Trophoblast cell (in vitro differentiated cells and primary cell): ENCODE measurements around the gene ALLC.
"Not testable (repeated sequence)": the region's sequence is repeated elsewhere in the genome, so short reads cannot be mapped to it uniquely, and the experiment has no call there.

Source experiments
- DNase-seq, 2 donors: peaks; one replicate each; pipeline ENCODE4 v3.0.0-alpha.2; 2016
- H2AFZ ChIP-seq: 2 replicates; pipeline ENCODE4 v1.6.1; 2013; ENCODE audit warnings: low read length, moderate library complexity, mild to moderate bottlenecking; ENCODE audit not compliant: insufficient read depth, poor library complexity
- H2AK5ac ChIP-seq: 2 replicates; pipeline ENCODE4 v1.6.1; 2013; ENCODE audit warnings: mild to moderate bottlenecking, low read length
- H2BK120ac ChIP-seq: 2 replicates; pipeline ENCODE4 v1.6.1; 2013; ENCODE audit warnings: low read length, mild to moderate bottlenecking, moderate library complexity; ENCODE audit not compliant: insufficient read depth, poor library complexity
- H2BK12ac ChIP-seq: 2 replicates; pipeline ENCODE4 v1.6.1; 2013; ENCODE audit warnings: mild to moderate bottlenecking, low read length, moderate library complexity
- H2BK5ac ChIP-seq: 2 replicates; pipeline ENCODE4 v1.6.1; 2013; ENCODE audit warnings: low read length, low read depth, moderate library complexity, mild to moderate bottlenecking; ENCODE audit not compliant: poor library complexity
- H3K14ac ChIP-seq: 2 replicates; pipeline ENCODE4 v1.6.1; 2013; ENCODE audit warnings: mild to moderate bottlenecking, low read length
- H3K18ac ChIP-seq: 2 replicates; pipeline ENCODE4 v1.6.1; 2013; ENCODE audit warnings: mild to moderate bottlenecking, low read length
- H3K23ac ChIP-seq: 2 replicates; pipeline ENCODE4 v1.6.1; 2013; ENCODE audit warnings: low read length
- H3K27ac ChIP-seq: 2 replicates; pipeline ENCODE4 v1.5.1; 2013; ENCODE audit warnings: low read depth, mild to moderate bottlenecking, inconsistent platforms, low read length, moderate library complexity
- H3K27me3 ChIP-seq: 2 replicates; pipeline ENCODE4 v1.6.1; 2013; ENCODE audit warnings: inconsistent platforms, mild to moderate bottlenecking, low read length, moderate library complexity; ENCODE audit not compliant: insufficient read depth
- H3K36me3 ChIP-seq, 2 experiments: 1 replicate in 1 of 2; 2 replicates in 1 of 2; pipeline ENCODE4 v1.6.1; 2013; ENCODE audit warnings: low read length in 2 of 2, mild to moderate bottlenecking in 2 of 2, moderate library complexity in 1 of 2; ENCODE audit not compliant: insufficient read depth in 2 of 2, control insufficient read depth in 1 of 2
- H3K4ac ChIP-seq: 2 replicates; pipeline ENCODE4 v1.6.1; 2013; ENCODE audit warnings: low read depth, mild to moderate bottlenecking, low read length, moderate library complexity
- H3K4me1 ChIP-seq, 2 experiments: 1 replicate in 1 of 2; 2 replicates in 1 of 2; pipeline ENCODE4 v1.6.1; 2013; ENCODE audit warnings: low read length in 2 of 2, mild to moderate bottlenecking in 2 of 2, moderate library complexity in 1 of 2; ENCODE audit not compliant: insufficient read depth in 2 of 2, control insufficient read depth in 1 of 2
- H3K4me2 ChIP-seq: 2 replicates; pipeline ENCODE4 v1.6.1; 2013; ENCODE audit warnings: inconsistent platforms, mild to moderate bottlenecking, low read length, moderate library complexity
- H3K4me3 ChIP-seq: 2 replicates; pipeline ENCODE4 v1.5.1; 2013; ENCODE audit warnings: mild to moderate bottlenecking, low read depth, low read length, inconsistent platforms
- H3K79me1 ChIP-seq: one replicate; pipeline ENCODE4 v1.6.1; 2013; ENCODE audit warnings: low read length
- H3K79me2 ChIP-seq: 2 replicates; pipeline ENCODE4 v1.6.1; 2013; ENCODE audit warnings: low read length, mild to moderate bottlenecking; ENCODE audit not compliant: control insufficient read depth, insufficient read depth, poor library complexity
- H3K9ac ChIP-seq: 2 replicates; pipeline ENCODE4 v1.6.1; 2013; ENCODE audit warnings: mild to moderate bottlenecking, low read length
- H3K9me3 ChIP-seq: 2 replicates; pipeline ENCODE4 v1.6.1; 2013; ENCODE audit warnings: low read depth, mild to moderate bottlenecking, control low read depth, inconsistent platforms, low read length; ENCODE audit not compliant: insufficient read depth
- H4K12ac ChIP-seq: 2 replicates; pipeline ENCODE4 v1.6.1; 2013; ENCODE audit warnings: low read depth, mild to moderate bottlenecking, low read length, moderate library complexity
- H4K8ac ChIP-seq: 2 replicates; pipeline ENCODE4 v1.6.1; 2013; ENCODE audit warnings: low read depth, mild to moderate bottlenecking, low read length, moderate library complexity
- H4K91ac ChIP-seq: one replicate; pipeline ENCODE4 v1.6.1; 2013; ENCODE audit warnings: low read depth, mild to moderate bottlenecking, low read length, moderate library complexity
- WGBS: extraction: QIAGEN DNeasy Blood & Tissue Kit; methylation state at CpG from one replicate; pipeline ENCODE4 v1.1.7; 2013; ENCODE audit warnings: missing lambda C conversion rate; ENCODE audit not compliant: insufficient read length, insufficient coverage; ENCODE audit errors: extremely low coverage; 5-methylcytosine and 5-hydroxymethylcytosine counted together

Gene ALLC

GRCh38 chr2:3659447-3660432 is 1.7 kb downstream of the ALLC start:
- Histone ChIP-seq H3K27me3 (no peaks in the 10 kb centered on the region), H2AFZ (no peak overlapping the region), H3K14ac (no peak overlapping the region), H3K4me2 (no peak overlapping the region), H3K36me3 (no peaks in the 10 kb centered on the region), H3K23ac (no peak overlapping the region), H3K4me3 (no peak overlapping the region), H3K9me3 (peaks cover 2% of the 10 kb centered on the region), H2BK12ac (no peak overlapping the region), H4K91ac (no peak overlapping the region), H3K27ac (no peak overlapping the region), H3K18ac (no peak overlapping the region), H3K79me1 (no peaks in the 10 kb centered on the region), H2BK120ac (no peak overlapping the region), H2BK5ac (no peak overlapping the region), H4K12ac (no peak overlapping the region), H4K8ac (no peak overlapping the region), H3K79me2 (no peaks in the 10 kb centered on the region), H3K9ac (no peak overlapping the region), H2AK5ac (no peak overlapping the region), H3K4ac (no peak overlapping the region), H3K4me1 (no peaks in the 10 kb centered on the region)
- DNase-seq = no peak
- no CpG with 5 or more reads among the region's 26 CpGs for WGBS

DNA sequence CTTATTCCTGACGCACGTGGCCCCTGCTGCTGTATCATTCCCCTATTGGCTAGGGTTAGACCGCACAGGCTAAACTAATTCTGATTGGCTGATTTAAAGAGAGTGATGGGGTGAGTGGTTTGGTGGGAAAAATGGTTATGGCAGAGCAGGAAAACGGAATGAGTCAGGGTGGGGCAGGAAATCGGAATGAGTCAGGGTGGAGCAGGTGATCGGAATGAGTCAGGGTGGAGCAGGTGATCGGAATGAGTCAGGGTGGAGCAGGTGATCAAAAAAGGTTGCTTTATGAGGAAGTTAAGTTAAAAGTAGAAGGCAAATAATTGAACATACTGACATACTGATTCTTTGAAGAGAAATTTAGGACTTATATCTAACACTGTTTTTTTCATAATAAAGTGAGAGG is 2.6 kb downstream of the ALLC start:
- H2BK120ac ChIP-seq, H3K4me1 ChIP-seq, H3K23ac ChIP-seq, H3K36me3 ChIP-seq, H2BK5ac ChIP-seq, H3K4me2 ChIP-seq, H3K14ac ChIP-seq, H3K27me3 ChIP-seq, H3K4me3 ChIP-seq, DNase-seq, H2AFZ ChIP-seq, H3K79me1 ChIP-seq, H3K79me2 ChIP-seq, H2AK5ac ChIP-seq, H3K18ac ChIP-seq, H4K8ac ChIP-seq, H3K4ac ChIP-seq, H4K12ac ChIP-seq, H3K9me3 ChIP-seq, H4K91ac ChIP-seq, H3K27ac ChIP-seq, H2BK12ac ChIP-seq, H3K9ac ChIP-seq: not testable (repeated sequence)
- WGBS = no CpG with 5 or more reads among the region's 7 CpGs

GRCh38 chr2:3661149-3661660 is 3.2 kb downstream of the ALLC start:
- H2BK120ac ChIP-seq = no peak overlapping the region
- no peak overlapping the region for H3K23ac ChIP-seq
- no peaks in the 10 kb centered on the region for H3K27me3 ChIP-seq
- no peak overlapping the region for H2AFZ ChIP-seq
- no peaks in the 10 kb centered on the region for H3K4me1 ChIP-seq
- no peak overlapping the region for H4K91ac ChIP-seq
- H3K18ac ChIP-seq = no peak overlapping the region
- no peak for DNase-seq
- no peaks in the 10 kb centered on the region for H3K79me2 ChIP-seq
- peaks cover 2% of the 10 kb centered on the region for H3K9me3 ChIP-seq
- no peaks in the 10 kb centered on the region for H3K36me3 ChIP-seq
- no peak overlapping the region for H4K12ac ChIP-seq
- WGBS = no CpG with 5 or more reads among the region's 3 CpGs
- H2BK5ac ChIP-seq = no peak overlapping the region
- H3K27ac ChIP-seq = no peak overlapping the region
- no peak overlapping the region for H3K14ac ChIP-seq
- H3K79me1 ChIP-seq = no peaks in the 10 kb centered on the region
- no peak overlapping the region for H3K4ac ChIP-seq
- H3K9ac ChIP-seq = no peak overlapping the region
- no peak overlapping the region for H3K4me2 ChIP-seq
- no peak overlapping the region for H2AK5ac ChIP-seq
- no peak overlapping the region for H4K8ac ChIP-seq
- no peak overlapping the region for H3K4me3 ChIP-seq
- no peak overlapping the region for H2BK12ac ChIP-seq

- no peak overlapping the region for H3K4me2 ChIP-seq
- H3K14ac ChIP-seq = no peak overlapping the region
- H3K23ac ChIP-seq = no peak overlapping the region
- no peaks in the 10 kb centered on the region for H3K79me1 ChIP-seq
- H2AFZ ChIP-seq = no peak overlapping the region
- no peaks in the 10 kb centered on the region for H3K79me2 ChIP-seq
- H3K18ac ChIP-seq = no peak overlapping the region
- no peak overlapping the region for H4K91ac ChIP-seq
- DNase-seq = peak; percentile 32 to 56
- H3K36me3 ChIP-seq = no peaks in the 10 kb centered on the region
- no peak overlapping the region for H4K8ac ChIP-seq
- no CpG with 5 or more reads among the region's 6 CpGs for WGBS
- peaks cover 2% of the 10 kb centered on the region for H3K9me3 ChIP-seq
- H2BK12ac ChIP-seq = no peak overlapping the region
- no peak overlapping the region for H3K4me3 ChIP-seq
- no peak overlapping the region for H3K27ac ChIP-seq
- H2BK120ac ChIP-seq = no peak overlapping the region
- H3K4me1 ChIP-seq = no peaks in the 10 kb centered on the region
- no peaks in the 10 kb centered on the region for H3K27me3 ChIP-seq
- H3K9ac ChIP-seq = no peak overlapping the region
- no peak overlapping the region for H3K4ac ChIP-seq
- no peak overlapping the region for H2AK5ac ChIP-seq
- H4K12ac ChIP-seq = no peak overlapping the region
- no peak overlapping the region for H2BK5ac ChIP-seq
These were observed 4.2 kb downstream of the ALLC start for GRCh38 chr2:3662239-3662638.
